IPS DF 6.9 (cell line): ENCODE results near the gene SLC7A14.

Source experiments
- DNase-seq: peaks from one replicate; pipeline ENCODE4 v3.0.0-alpha.2; 2013; ENCODE audit warnings: low read depth, low spot score
- H3K27ac ChIP-seq: one replicate; pipeline ENCODE4 v1.5.1; 2013; ENCODE audit warnings: low read length, control low read depth
- H3K27me3 ChIP-seq: 2 replicates; pipeline ENCODE4 v1.6.1; 2013; ENCODE audit warnings: mild to moderate bottlenecking, low read length; ENCODE audit not compliant: control insufficient read depth, insufficient read depth
- H3K36me3 ChIP-seq: 2 replicates; pipeline ENCODE4 v1.6.1; 2013; ENCODE audit warnings: low read length; ENCODE audit not compliant: control insufficient read depth, insufficient read depth
- H3K4me1 ChIP-seq: 2 replicates; pipeline ENCODE4 v1.6.1; 2013; ENCODE audit warnings: low read length; ENCODE audit not compliant: control insufficient read depth, insufficient read depth
- H3K4me3 ChIP-seq: 2 replicates; pipeline ENCODE4 v1.5.1; 2013; ENCODE audit warnings: mild to moderate bottlenecking, low read length
- H3K9me3 ChIP-seq: 2 replicates; pipeline ENCODE4 v1.6.1; 2013; ENCODE audit warnings: low read length, inconsistent platforms; ENCODE audit not compliant: control insufficient read depth, insufficient read depth
- WGBS: extraction: QIAGEN DNeasy Blood & Tissue Kit; methylation state at CpG from one replicate; pipeline ENCODE4 v1.1.7; 2013; ENCODE audit warnings: mixed read lengths, missing lambda C conversion rate; ENCODE audit not compliant: insufficient read length, insufficient coverage; 5-methylcytosine and 5-hydroxymethylcytosine counted together

SLC7A14 gene

GRCh38 chr3:170536712-170537111 is 49.2 kb downstream of the SLC7A14 start:
- Histone ChIP-seq H3K4me1 (no peaks in the 10 kb centered on the region), H3K27me3 (no peaks in the 10 kb centered on the region), H3K36me3 (no peaks in the 10 kb centered on the region), H3K4me3 (no peak overlapping the region), H3K9me3 (no peaks in the 10 kb centered on the region), H3K27ac (no peak overlapping the region)
- DNase-seq = no peak

GRCh38 chr3:170534227-170534626 is 51.6 kb downstream of the SLC7A14 start:
- WGBS = no CpG with 5 or more reads among the region's 3 CpGs
- no peak for DNase-seq
- Histone ChIP-seq H3K4me3 (no peak overlapping the region), H3K9me3 (no peaks in the 10 kb centered on the region), H3K27ac (no peak overlapping the region), H3K4me1 (no peaks in the 10 kb centered on the region), H3K36me3 (no peaks in the 10 kb centered on the region), H3K27me3 (no peaks in the 10 kb centered on the region)

GRCh38 chr3:170532573-170532972 is 53.3 kb downstream of the SLC7A14 start:
- WGBS = no CpG with 5 or more reads among the region's 6 CpGs
- Histone ChIP-seq H3K4me3 (no peak overlapping the region), H3K27ac (no peak overlapping the region), H3K9me3 (no peaks in the 10 kb centered on the region), H3K36me3 (no peaks in the 10 kb centered on the region), H3K4me1 (no peaks in the 10 kb centered on the region), H3K27me3 (no peaks in the 10 kb centered on the region)
- DNase-seq = no peak

- H3K27ac ChIP-seq = no peak overlapping the region
- no peaks in the 10 kb centered on the region for H3K9me3 ChIP-seq
- no peaks in the 10 kb centered on the region for H3K36me3 ChIP-seq
- WGBS = no CpG with 5 or more reads among the region's 7 CpGs
- no peaks in the 10 kb centered on the region for H3K4me1 ChIP-seq
- no peak for DNase-seq
- no peaks in the 10 kb centered on the region for H3K27me3 ChIP-seq
- no peak overlapping the region for H3K4me3 ChIP-seq
These were observed 54.1 kb downstream of the SLC7A14 start for GRCh38 chr3:170531657-170532335.

- no peak for DNase-seq
- WGBS = no CpG with 5 or more reads among the region's 6 CpGs
These were observed 54.8 kb downstream of the SLC7A14 start for GRCh38 chr3:170531054-170531453.

GRCh38 chr3:170529912-170530311 is 56.0 kb downstream of the SLC7A14 start:
- H3K27me3 ChIP-seq = no peaks in the 10 kb centered on the region
- WGBS = no CpG with 5 or more reads among the region's 4 CpGs
- no peaks in the 10 kb centered on the region for H3K36me3 ChIP-seq
- DNase-seq = no peak
- no peak overlapping the region for H3K27ac ChIP-seq
- no peaks in the 10 kb centered on the region for H3K4me1 ChIP-seq
- no peaks in the 10 kb centered on the region for H3K9me3 ChIP-seq
- no peak overlapping the region for H3K4me3 ChIP-seq

More at GRCh38 chr3:170531054-170531453, 54.8 kb downstream of the SLC7A14 start:
- Histone ChIP-seq H3K36me3 (no peaks in the 10 kb centered on the region), H3K27me3 (no peaks in the 10 kb centered on the region), H3K27ac (no peak overlapping the region), H3K4me3 (no peak overlapping the region), H3K9me3 (no peaks in the 10 kb centered on the region), H3K4me1 (no peaks in the 10 kb centered on the region)

GRCh38 chr3:170529346-170529745 is 56.5 kb downstream of the SLC7A14 start:
- no peak for DNase-seq
- H3K27me3 ChIP-seq = no peaks in the 10 kb centered on the region
- no peak overlapping the region for H3K4me3 ChIP-seq
- no peaks in the 10 kb centered on the region for H3K4me1 ChIP-seq
- no peaks in the 10 kb centered on the region for H3K9me3 ChIP-seq
- no peaks in the 10 kb centered on the region for H3K36me3 ChIP-seq
- H3K27ac ChIP-seq = no peak overlapping the region
- no CpG with 5 or more reads among the region's 2 CpGs for WGBS

GRCh38 chr3:170528726-170529125 is 57.1 kb downstream of the SLC7A14 start:
- no peak overlapping the region for H3K4me3 ChIP-seq
- WGBS = no CpG with 5 or more reads among the region's 8 CpGs
- no peaks in the 10 kb centered on the region for H3K9me3 ChIP-seq
- no peak for DNase-seq
- H3K27me3 ChIP-seq = no peaks in the 10 kb centered on the region
- no peaks in the 10 kb centered on the region for H3K36me3 ChIP-seq
- no peaks in the 10 kb centered on the region for H3K4me1 ChIP-seq
- H3K27ac ChIP-seq = no peak overlapping the region

- H3K4me3 ChIP-seq = no peak overlapping the region
- H3K27me3 ChIP-seq = no peaks in the 10 kb centered on the region
- no peak overlapping the region for H3K27ac ChIP-seq
- H3K4me1 ChIP-seq = no peaks in the 10 kb centered on the region
- no peaks in the 10 kb centered on the region for H3K9me3 ChIP-seq
- no peak for DNase-seq
- no peaks in the 10 kb centered on the region for H3K36me3 ChIP-seq
These were observed 61.8 kb downstream of the SLC7A14 start for GRCh38 chr3:170524073-170524472.

- DNase-seq = no peak
- Histone ChIP-seq H3K4me3 (no peak overlapping the region), H3K27me3 (no peaks in the 10 kb centered on the region), H3K27ac (no peak overlapping the region), H3K9me3 (no peaks in the 10 kb centered on the region), H3K36me3 (no peaks in the 10 kb centered on the region), H3K4me1 (no peaks in the 10 kb centered on the region)
- no CpG with 5 or more reads among the region's 2 CpGs for whole genome bisulfite sequencing
These were observed 62.6 kb downstream of the SLC7A14 start for GRCh38 chr3:170523248-170523647.

- H3K9me3 ChIP-seq = no peaks in the 10 kb centered on the region
- no peaks in the 10 kb centered on the region for H3K4me1 ChIP-seq
- DNase-seq = no peak
- no peaks in the 10 kb centered on the region for H3K27me3 ChIP-seq
- H3K4me3 ChIP-seq = no peak overlapping the region
- no peaks in the 10 kb centered on the region for H3K36me3 ChIP-seq
- WGBS = no CpG with 5 or more reads among the region's 2 CpGs
- no peak overlapping the region for H3K27ac ChIP-seq
These were observed 63.7 kb downstream of the SLC7A14 start for GRCh38 chr3:170522201-170522600.
